Measurements from ENCODE around the gene SLC4A7.
"Not testable (repeated sequence)": the region's sequence is repeated elsewhere in the genome, so short reads cannot be mapped to it uniquely, and the experiment has no call there.

Gene SLC4A7

DNA sequence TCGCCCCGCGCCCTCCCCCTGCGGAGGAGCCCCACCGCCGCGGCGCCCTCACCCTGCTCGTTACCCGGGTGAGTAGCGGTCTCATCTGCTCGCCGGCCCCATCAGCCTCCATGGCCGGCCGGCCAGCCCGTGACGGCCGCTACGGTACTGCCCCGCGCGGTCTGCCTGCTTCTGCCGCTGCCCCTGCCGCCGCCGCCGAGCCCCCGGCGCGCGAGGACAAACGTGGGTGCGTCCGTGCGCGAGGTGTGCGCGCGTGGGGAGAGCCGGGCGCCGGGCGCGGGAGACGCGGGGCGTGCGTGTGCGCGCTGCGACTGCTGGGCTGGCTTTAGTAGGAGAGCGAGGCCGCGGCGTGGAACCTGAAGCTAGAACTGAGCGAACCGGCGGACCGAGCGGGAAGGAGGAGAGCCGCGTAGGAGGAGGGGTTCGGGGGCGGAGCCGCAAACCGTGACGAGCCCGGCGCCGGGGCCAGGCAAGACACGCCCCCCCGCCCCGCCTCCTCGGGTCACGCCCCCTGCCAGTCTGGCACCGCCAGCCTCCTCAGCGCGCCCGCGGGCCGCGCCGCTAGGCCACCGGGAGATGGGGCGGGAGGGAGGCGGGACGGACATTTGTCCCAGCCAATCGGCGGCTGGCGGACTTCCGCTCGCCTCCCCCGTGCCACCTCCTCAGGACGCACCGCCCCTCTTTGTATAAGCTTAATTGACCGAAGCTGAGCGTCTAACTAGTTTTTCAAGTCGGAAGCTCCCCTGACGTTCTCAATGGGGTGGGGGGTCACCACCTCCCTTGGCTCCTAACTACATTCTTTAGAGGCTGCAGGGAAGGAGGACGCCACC lies at the start of gene SLC4A7:
Gene SLC4A7, minus strand, starts transcription at position 370 of the 830 bp plus-strand sequence. Its CDS starts 258 bp downstream, at position 112.
- Histone ChIP-seq H3K4me1 (ENCODE audit: control insufficient read depth, insufficient read depth, low read length) (peaks cover 4% of the 10 kb centered on the region), H3K4me3 (ENCODE audit: low read length) (peak within 1 kb of the TSS; percentile 79), H3K36me3 (ENCODE audit: control insufficient read depth, insufficient read depth, low read length) (no peaks in the 10 kb centered on the region), H3K27me3 (ENCODE audit: control insufficient read depth, insufficient read depth, low read length) (no peaks in the 10 kb centered on the region), H3K9ac (ENCODE audit: low read length) (peak within 1 kb of the TSS; percentile 92), H3K27ac (ENCODE audit: low read depth, low read length) (peak within 1 kb of the TSS; percentile 97)

DNA sequence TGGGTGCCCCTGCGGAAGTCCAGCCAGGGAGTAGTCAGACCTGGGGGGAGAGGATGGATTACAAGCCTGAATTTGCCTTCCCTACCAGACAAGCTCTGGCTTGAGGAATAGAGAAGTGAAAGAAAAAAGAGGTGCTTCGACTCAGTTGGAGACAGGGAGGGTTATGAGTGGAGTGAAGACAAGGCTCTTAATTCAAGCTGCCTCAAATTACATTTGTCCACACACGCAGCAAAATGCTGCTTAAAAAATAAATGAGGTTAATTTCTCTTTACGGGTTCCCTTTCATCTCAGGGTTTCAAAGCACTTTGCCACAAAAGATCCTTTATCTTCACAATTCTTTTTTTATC lies 49.0 kb upstream of the SLC4A7 start:
- Histone ChIP-seq H3K4me1 (ENCODE audit: control insufficient read depth, insufficient read depth, low read length) (peaks cover 11% of the 10 kb centered on the region), H3K27ac (ENCODE audit: low read depth, low read length) (peak overlapping the region; percentile 31), H3K36me3 (ENCODE audit: control insufficient read depth, insufficient read depth, low read length) (no peaks in the 10 kb centered on the region), H3K9ac (ENCODE audit: low read length) (no peak overlapping the region), H3K27me3 (ENCODE audit: control insufficient read depth, insufficient read depth, low read length) (no peaks in the 10 kb centered on the region), H3K4me3 (ENCODE audit: low read length) (no peak overlapping the region)

DNA sequence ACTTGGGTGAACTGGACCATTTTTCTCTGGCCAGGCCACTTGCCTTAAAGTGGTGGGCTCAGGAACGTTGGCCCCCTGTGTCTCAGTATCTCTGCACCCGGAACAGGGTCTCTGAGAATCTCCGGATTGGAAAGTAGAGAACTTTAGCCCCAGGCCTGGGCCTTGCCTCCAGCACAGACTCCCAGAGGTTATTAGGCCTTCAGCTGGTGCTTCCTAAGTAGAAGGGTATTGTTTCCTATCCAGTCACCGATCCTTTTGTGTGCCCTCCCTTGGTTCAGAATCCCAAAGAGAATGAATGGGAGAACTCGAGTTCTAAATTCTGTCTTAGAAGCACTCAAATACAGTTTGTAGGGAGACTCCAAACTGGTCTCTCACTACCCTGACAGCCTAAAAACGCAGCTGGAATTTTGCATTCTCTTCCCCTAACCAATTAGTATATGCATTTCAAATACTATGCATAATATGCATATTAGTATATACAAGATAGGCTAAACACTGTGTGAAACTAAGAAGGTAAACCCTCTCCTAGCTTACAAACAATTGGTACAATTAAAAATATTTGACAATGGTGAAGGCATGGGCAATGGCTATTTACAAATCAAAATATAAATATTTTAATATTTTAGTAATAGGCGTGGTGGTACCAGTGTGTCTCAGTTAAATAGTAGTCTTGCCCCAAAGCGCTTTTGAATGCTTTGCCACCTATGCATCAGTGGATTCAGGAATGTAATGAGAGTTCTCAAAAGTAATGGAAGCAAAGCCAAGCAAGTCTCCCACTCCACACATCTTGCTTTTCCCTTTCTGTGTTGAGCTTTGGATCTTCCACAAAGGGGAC lies 48.5 kb upstream of the SLC4A7 start:
- peak overlapping the region; percentile 31 for H3K27ac ChIP-seq (ENCODE audit: low read depth, low read length)

GRCh38 chr3:27531193-27531751 lies 47.1 kb upstream of the SLC4A7 start:
- H3K36me3 ChIP-seq (ENCODE audit: control insufficient read depth, insufficient read depth, low read length); H3K9ac ChIP-seq (ENCODE audit: low read length); H3K4me3 ChIP-seq (ENCODE audit: low read length); H3K27me3 ChIP-seq (ENCODE audit: control insufficient read depth, insufficient read depth, low read length); H3K27ac ChIP-seq (ENCODE audit: low read depth, low read length): not testable (repeated sequence)
- H3K4me1 ChIP-seq (ENCODE audit: control insufficient read depth, insufficient read depth, low read length) = peaks cover 11% of the 10 kb centered on the region

More for the DNA sequence above, 48.5 kb upstream of the SLC4A7 start:
- no peaks in the 10 kb centered on the region for H3K36me3 ChIP-seq (ENCODE audit: control insufficient read depth, insufficient read depth, low read length)
- no peaks in the 10 kb centered on the region for H3K27me3 ChIP-seq (ENCODE audit: control insufficient read depth, insufficient read depth, low read length)
- peaks cover 11% of the 10 kb centered on the region for H3K4me1 ChIP-seq (ENCODE audit: control insufficient read depth, insufficient read depth, low read length)
- H3K9ac ChIP-seq (ENCODE audit: low read length) = no peak overlapping the region
- H3K4me3 ChIP-seq (ENCODE audit: low read length) = no peak overlapping the region

GRCh38 chr3:27528791-27529190 lies 44.6 kb upstream of the SLC4A7 start:
- Histone ChIP-seq H3K27me3 (ENCODE audit: control insufficient read depth, insufficient read depth, low read length) (no peaks in the 10 kb centered on the region), H3K36me3 (ENCODE audit: control insufficient read depth, insufficient read depth, low read length) (no peaks in the 10 kb centered on the region), H3K9ac (ENCODE audit: low read length) (no peak overlapping the region), H3K4me1 (ENCODE audit: control insufficient read depth, insufficient read depth, low read length) (peaks cover 9% of the 10 kb centered on the region), H3K27ac (ENCODE audit: low read depth, low read length) (no peak overlapping the region), H3K4me3 (ENCODE audit: low read length) (no peak overlapping the region)

DNA sequence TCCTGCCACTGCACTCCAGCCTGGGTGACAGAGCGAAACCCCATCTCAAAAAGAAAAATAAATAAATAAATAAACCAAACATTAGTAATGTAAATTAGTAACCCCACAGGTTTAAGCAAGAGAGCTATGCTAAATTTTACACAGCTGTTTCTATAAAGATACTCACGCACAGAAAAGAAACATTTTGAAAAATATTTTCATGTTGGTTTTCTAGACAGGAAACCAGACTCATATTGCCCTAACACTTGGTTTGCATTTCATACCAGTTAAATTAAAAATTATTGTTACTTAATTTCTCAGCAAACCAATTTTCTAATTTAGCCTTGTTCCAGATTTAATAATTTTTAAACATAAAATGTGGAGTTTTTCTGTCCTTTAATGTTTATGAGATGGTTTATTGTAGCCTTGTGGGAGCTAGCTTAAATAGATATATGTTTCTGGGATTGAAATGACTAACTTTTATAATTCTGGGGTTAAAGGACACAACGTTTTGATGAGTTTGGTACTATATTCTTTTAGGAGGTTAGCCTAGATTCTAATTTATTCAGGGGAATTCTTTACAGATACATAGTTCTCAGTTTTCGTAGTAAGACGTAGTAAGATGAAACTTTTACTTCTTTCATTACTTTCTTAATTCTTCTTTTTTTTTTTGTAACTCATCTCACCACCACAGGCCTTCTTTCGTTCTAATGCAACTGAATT lies 42.6 kb upstream of the SLC4A7 start:
- no peaks in the 10 kb centered on the region for H3K36me3 ChIP-seq (ENCODE audit: control insufficient read depth, insufficient read depth, low read length)
- no peak overlapping the region for H3K9ac ChIP-seq (ENCODE audit: low read length)
- no peaks in the 10 kb centered on the region for H3K27me3 ChIP-seq (ENCODE audit: control insufficient read depth, insufficient read depth, low read length)
- peaks cover 16% of the 10 kb centered on the region for H3K4me1 ChIP-seq (ENCODE audit: control insufficient read depth, insufficient read depth, low read length)
- no peak overlapping the region for H3K27ac ChIP-seq (ENCODE audit: low read depth, low read length)
- H3K4me3 ChIP-seq (ENCODE audit: low read length) = no peak overlapping the region

DNA sequence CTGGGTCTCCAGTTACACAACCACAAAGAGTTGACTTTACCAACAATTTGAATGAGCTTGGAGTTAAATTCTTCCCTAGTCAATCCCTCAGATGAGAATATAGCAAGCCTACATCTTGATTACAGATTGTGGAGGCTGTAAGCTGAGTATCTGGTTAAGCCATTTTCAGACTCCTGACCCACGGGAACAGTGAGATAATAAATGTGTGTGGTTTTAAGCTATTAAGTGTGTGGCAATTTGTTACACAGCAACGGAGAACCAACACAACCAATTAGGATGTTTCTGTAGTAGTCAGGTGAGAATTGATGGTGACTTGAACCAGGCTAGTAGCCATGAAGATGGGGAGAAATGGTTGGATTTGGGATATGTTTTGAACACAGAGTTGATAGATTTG lies 37.7 kb upstream of the SLC4A7 start:
- peak overlapping the region; percentile 72 for H3K27ac ChIP-seq (ENCODE audit: low read depth, low read length)
- H3K4me3 ChIP-seq (ENCODE audit: low read length) = no peak overlapping the region
- no peaks in the 10 kb centered on the region for H3K36me3 ChIP-seq (ENCODE audit: control insufficient read depth, insufficient read depth, low read length)
- no peak overlapping the region for H3K9ac ChIP-seq (ENCODE audit: low read length)
- H3K4me1 ChIP-seq (ENCODE audit: control insufficient read depth, insufficient read depth, low read length) = peaks cover 21% of the 10 kb centered on the region
- no peaks in the 10 kb centered on the region for H3K27me3 ChIP-seq (ENCODE audit: control insufficient read depth, insufficient read depth, low read length)

- Histone ChIP-seq H3K27ac (ENCODE audit: low read depth, low read length) (peak overlapping the region; percentile 72), H3K36me3 (ENCODE audit: control insufficient read depth, insufficient read depth, low read length) (no peaks in the 10 kb centered on the region), H3K9ac (ENCODE audit: low read length) (no peak overlapping the region), H3K27me3 (ENCODE audit: control insufficient read depth, insufficient read depth, low read length) (no peaks in the 10 kb centered on the region), H3K4me3 (ENCODE audit: low read length) (no peak overlapping the region), H3K4me1 (ENCODE audit: control insufficient read depth, insufficient read depth, low read length) (peaks cover 21% of the 10 kb centered on the region)
Observed at GRCh38 chr3:27521179-27521871, 37.1 kb upstream of the SLC4A7 start.

- H3K4me1 ChIP-seq (ENCODE audit: control insufficient read depth, insufficient read depth, low read length) = no peaks in the 10 kb centered on the region
- H3K27me3 ChIP-seq (ENCODE audit: control insufficient read depth, insufficient read depth, low read length) = no peaks in the 10 kb centered on the region
- no peaks in the 10 kb centered on the region for H3K36me3 ChIP-seq (ENCODE audit: control insufficient read depth, insufficient read depth, low read length)
- no peak overlapping the region for H3K4me3 ChIP-seq (ENCODE audit: low read length)
- no peak overlapping the region for H3K27ac ChIP-seq (ENCODE audit: low read depth, low read length)
- H3K9ac ChIP-seq (ENCODE audit: low read length) = no peak overlapping the region
Observed at GRCh38 chr3:27511724-27512422, 27.7 kb upstream of the SLC4A7 start.

- Histone ChIP-seq H3K4me3 (ENCODE audit: low read length) (no peak overlapping the region), H3K27me3 (ENCODE audit: control insufficient read depth, insufficient read depth, low read length) (no peaks in the 10 kb centered on the region), H3K36me3 (ENCODE audit: control insufficient read depth, insufficient read depth, low read length) (no peaks in the 10 kb centered on the region), H3K4me1 (ENCODE audit: control insufficient read depth, insufficient read depth, low read length) (no peaks in the 10 kb centered on the region), H3K27ac (ENCODE audit: low read depth, low read length) (no peak overlapping the region), H3K9ac (ENCODE audit: low read length) (no peak overlapping the region)
Observed at GRCh38 chr3:27509376-27509775, 25.2 kb upstream of the SLC4A7 start.

- H3K27me3 ChIP-seq (ENCODE audit: control insufficient read depth, insufficient read depth, low read length) = no peaks in the 10 kb centered on the region
- no peak overlapping the region for H3K9ac ChIP-seq (ENCODE audit: low read length)
- H3K27ac ChIP-seq (ENCODE audit: low read depth, low read length) = no peak overlapping the region
- no peak overlapping the region for H3K4me3 ChIP-seq (ENCODE audit: low read length)
- no peaks in the 10 kb centered on the region for H3K36me3 ChIP-seq (ENCODE audit: control insufficient read depth, insufficient read depth, low read length)
- H3K4me1 ChIP-seq (ENCODE audit: control insufficient read depth, insufficient read depth, low read length) = no peaks in the 10 kb centered on the region
Observed at GRCh38 chr3:27508424-27508823, 24.2 kb upstream of the SLC4A7 start.
